PC-3 (cell line): Measurements from ENCODE around the gene HLTF.

Source experiments
- CTCF ChIP-seq: fragments of 300-600 bp; sonication (generic); conservative IDR thresholded peaks from 2 replicates; pipeline ENCODE4 v1.5.1; 2017; ENCODE audit warnings: antibody characterized with exemption, low read depth, mild to moderate bottlenecking, low read length
- EZH2 ChIP-seq: fragments of 300-600 bp; sonication (generic); IDR thresholded peaks from one replicate; pipeline ENCODE4 v1.6.1; 2017; ENCODE audit warnings: antibody characterized with exemption, mild to moderate bottlenecking, low read length; ENCODE audit not compliant: unreplicated experiment
- EZH2phosphoT487 ChIP-seq: fragments of 300-600 bp; sonication (generic); IDR thresholded peaks from 2 replicates; pipeline ENCODE4 v1.6.1; 2018; ENCODE audit warnings: mild to moderate bottlenecking, antibody characterized with exemption, low read length, borderline replicate concordance

- TF ChIP-seq EZH2 (no peak), CTCF (no peak), EZH2phosphoT487 (no peak)
Observed at GRCh38 chr3:149005416-149005815, 80.9 kb downstream of the HLTF start.
